ENCODE data around the gene MGAT1.
"Not testable (repeated sequence)": the region's sequence is repeated elsewhere in the genome, so short reads cannot be mapped to it uniquely, and the experiment has no call there.

Gene MGAT1

DNA sequence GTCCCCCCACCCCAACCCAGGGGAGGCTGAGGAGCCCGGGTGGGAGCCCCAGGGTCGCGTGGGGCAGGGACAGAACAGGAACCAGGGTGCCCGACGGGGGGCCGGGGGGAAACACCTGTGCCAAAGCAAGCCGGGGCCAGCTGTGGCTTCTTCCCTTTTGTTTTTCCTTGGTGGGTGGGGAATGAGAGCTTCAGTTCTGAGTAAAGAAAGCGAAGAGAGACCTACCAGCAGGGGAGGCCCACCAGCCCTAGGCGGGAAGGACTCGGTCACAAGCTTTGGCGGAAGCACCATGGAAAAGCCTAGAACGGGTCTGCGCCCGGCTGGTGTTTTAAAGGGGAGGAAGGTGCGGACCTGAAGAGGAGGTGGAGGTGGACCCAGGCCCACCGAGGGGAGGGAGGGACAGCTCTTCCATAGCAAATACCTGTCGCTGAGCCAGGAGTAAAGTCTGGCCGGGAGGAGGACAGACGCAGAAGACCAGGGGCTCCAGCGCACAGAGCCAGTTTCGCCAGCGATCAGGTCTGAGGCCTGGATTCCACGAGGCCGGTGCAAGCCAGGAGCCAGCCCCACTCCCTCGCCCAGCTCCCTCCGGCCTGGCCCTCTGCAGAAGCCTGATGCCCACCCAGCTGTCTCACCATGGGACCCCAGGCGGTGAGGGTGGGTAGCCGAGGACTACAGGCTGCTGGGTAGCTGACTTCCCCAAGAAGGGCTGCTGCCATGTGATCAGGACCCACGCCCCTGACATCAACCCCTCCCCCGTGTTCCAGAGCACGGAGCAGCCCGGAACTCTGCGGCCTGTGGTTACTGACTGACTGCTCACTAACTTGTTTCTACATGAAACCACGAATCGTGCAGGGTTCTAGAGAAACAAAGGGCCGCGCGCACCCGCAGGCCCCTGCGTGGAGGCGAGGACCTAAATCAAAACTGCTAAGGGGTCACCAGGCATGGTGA lies 849 bp upstream of the MGAT1 start:
- DNase-seq, result no peak

DNA sequence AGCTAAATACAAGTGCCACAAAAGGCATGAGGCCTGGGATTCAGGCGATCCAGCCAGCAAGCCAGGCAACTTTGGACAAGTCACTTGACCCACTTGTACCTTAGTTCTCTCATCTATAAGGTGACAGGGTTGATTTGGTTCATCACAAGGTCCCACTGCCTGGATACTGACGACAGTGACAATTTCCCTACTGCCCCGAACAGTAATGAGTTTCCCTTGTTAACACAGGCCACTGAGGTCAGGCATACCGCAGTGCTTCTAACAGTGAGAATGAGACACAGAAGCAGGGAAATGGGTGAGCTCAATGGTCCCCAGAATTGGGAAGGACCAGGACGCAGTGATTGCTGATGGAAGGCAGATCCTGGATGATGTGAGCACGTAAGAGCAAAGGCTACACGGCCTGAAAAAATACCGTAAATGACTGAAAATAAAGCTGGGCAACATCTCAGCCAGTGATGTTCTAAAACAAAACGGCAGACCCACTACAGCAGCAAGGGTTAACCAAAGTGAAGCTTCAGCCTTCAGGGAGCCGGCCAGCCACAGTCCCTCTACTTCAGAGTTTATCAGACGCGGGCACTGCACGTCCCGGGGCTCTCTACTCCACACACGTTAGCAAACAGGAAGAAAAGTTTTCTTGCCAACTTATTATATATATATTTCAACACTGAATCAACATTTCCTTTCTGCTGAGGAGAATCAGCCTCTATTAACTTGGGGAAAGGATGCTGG lies 846 bp downstream of the MGAT1 start:
- DNase-seq, result no peak

DNA sequence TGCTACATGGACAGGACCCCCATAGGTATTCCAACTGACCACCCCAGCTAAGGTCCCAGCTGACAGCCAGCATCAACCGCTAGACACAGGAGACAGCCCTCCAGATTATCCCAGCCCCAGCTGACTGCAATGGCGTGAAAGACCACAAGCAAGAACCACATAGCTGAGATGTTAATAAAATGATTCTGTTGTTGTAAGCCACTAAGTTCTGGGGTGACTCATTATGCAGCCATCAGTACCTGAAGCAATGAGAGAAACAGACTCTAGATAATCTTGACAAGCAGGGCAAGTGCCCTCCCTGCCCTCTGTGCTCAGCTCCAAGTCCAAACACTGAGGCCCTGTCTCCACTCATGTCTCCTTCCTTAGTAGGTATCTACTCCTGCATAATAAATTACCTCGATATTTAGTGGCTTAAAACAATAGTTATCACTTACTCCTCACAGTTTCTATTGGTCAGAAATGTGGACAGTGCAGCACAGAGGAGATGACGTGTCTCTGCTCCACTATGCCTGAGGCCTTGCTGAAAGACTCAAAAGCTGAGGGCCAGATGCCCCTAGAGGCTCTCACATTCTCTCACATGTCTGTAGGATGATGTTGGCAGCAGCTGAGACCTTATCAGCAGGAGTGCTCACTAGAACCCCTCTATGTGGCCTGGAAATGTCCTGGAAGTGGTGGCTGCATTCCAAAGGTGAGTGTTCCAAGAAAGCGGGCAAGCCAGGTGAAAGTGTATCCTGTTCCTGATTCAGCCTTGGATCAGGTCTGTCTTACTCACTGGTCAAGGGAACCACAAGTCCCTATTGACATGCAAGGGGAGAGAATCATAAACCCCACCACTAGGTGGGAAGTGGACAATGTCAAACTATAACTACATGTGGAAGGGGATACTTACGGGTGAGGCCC lies 2.5 kb downstream of the MGAT1 start:
- no peak for DNase-seq

DNA sequence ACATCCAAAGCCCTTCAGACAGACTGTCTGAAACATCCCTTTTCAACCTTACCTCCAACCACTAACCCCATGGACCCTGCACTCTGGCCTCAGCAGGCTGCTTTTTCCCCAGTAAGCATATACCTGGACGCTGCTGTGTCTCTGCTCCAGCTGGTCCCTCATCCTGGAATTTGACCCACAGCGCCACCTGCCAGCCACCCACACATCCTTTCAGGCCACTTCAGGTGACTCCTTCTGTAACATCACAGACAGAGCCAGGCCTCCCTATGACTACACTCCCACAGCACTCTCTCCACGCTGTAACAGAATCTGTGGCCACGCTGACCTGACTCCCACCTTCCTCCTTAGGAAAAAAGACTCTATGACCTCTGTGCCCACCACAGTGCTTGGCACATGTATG lies 3.4 kb downstream of the MGAT1 start:
- no peak for DNase-seq

DNA sequence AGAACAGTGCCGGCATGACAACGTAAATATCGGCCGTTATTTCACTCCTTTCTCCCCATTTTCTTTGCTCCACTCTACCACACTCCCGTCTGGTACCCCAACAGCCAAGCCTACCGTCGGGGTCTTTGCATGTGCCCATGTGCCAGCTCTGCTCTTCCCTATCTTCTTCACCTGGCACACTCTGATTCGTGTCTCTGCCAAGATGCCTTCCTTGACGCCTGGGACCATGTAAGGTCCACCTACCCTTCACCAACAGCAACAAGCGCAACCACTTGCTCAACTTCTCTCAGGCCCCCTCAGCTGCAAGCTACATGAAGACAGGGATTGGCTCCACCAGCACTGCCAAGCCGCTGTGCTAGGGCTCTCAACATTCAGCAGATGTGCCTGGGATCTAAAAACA lies 4.4 kb downstream of the MGAT1 start:
- no peak for DNase-seq

DNA sequence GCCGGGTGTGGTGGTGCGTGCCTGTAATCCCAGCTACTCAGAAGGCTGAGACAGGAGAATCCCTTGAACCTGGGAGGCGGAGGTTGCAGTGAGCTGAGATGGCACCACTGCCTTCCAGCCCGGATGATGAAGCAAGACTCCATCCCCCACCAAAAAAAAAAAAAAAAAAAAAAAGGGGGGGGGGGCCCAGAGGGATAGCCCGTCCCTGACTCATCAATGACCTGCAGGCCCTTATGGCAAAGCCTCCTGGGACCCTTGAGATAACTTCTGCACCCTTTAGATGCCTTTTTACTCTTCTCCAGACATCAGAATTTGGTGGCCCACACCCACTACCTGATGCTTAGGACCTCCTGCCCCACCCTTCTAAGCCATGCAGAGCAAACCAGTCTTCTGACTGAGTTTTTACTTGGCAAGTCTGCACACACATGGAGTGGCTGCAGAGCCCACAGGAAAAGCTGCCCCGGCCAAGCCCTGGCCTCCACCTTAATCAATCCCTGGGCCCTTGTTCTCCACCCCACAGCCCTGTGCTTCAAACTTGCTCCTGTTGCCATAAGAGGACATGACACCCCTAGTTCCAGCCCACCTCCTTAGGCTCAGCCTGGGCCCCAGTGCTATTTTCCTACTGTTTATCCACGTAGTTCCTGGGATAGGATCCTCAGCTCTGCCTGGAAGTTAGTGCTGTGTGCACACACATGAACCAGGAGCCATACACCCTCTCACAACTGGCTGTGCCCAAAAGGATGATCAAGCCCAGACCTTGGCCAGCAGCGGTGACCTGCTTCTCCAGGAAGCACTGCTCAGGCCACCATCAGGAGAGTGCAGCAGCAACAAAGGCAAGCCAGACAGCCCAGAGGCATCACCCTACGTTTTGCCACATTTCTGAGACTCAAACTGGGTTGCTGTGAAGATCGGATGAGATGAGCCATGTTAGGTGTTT lies 5.1 kb downstream of the MGAT1 start:
- DNase-seq, result no peak

DNA sequence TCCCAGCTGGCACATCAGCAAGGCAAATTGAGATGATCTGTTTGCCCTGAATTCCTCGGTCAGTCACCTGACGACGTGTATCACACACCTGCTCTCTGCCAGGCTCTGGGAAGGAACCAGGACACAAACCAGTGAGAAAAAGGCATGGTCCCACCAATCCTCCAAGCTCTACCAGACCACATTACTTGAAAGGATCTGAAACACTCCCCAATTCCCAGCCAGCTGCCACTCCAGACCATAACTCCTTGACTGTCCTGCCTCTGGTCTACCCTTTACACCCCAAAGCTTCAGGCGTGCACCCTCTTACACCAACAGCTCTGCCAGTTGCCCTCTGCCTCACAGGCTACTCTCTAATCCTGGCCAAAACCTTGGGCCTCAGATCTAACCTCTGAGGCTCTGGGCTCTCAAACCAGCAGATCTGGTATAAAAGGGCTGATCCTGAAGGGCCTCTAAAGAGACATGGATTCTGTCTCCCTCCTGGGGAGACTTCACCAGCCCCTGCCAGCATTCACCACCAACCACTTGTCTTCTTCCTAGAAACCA lies 6.8 kb downstream of the MGAT1 start:
- no peak for DNase-seq

DNA sequence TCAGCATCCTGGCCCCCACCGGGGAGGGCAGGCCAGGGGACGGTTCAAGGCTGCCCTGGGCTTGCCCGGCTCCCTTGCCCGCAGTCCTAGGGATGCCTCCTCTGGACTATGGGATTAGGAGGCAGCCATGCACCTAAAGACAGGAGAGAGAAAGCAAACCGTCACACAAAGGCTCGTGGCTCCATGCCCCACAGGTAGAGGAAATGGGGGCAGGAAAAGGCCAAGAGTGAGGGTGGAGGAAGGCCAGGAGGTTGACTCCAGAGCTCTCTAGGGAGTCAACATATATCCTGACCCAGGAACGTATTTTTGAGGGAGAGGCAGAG lies 9.7 kb downstream of the MGAT1 start:
- DNase-seq, result no peak

DNA sequence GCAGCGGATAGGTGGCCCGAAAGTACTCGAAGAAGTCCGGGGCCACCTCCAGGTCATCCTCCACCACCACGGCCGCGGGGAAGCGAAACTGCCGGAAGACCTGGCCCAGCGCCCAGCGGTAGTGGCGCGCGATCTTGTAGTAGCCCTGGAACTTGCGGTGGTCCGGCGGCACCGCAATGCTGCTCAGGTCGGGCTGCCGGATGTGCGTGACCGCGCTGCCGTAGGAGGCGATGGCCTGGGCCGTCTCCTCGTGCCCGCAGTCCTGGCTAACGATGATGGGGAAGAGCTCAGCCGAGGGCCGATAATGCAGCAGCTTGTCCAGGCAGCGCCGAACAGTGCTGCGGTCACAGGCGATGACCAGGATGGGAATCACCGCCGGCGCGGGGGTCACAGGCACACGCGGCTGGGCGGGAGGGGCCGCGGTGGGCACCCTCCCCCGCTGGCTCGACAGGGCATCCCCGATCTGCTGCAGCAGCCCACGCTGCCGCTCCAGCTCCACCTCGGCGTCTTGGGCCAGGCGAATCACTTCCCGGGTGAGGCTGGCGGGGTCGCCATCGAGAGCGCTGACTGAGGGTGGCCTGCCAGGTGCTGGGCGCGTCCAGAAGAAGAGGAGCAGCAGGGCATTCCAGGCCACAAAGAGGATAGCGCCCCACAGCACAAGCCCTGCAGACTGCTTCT lies 10.2 kb downstream of the MGAT1 start:
- no peak for DNase-seq

DNA sequence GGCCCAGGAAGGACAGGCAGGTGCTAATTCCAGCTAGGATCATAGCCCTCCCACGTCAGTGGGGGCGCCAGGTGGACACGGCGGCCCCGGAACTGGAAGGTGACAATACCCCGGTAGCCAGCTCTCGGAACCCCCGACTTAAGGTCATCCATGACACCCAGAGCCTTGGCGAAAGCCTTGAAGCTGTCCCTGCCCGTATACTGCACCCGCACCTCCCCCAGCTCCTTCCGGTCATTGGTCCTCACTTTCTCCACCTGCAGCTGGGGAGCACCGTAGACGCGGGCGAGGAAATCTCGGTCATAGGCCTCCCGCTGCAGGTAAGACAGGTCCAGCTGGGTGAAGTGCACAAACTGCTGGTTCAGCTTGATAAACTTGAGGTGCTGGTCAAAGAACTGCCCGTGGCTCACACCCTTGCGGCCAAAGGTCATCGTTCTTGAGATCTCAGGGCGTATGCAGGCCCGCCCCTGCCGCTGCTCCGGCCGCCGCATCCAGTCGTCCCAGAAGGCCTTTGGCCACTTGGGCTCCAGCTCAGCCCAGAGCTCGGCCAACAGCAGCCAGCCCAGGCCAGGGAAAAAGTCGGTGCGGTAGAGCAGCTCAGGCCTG lies 10.9 kb downstream of the MGAT1 start:
- DNase-seq, result no peak

DNA sequence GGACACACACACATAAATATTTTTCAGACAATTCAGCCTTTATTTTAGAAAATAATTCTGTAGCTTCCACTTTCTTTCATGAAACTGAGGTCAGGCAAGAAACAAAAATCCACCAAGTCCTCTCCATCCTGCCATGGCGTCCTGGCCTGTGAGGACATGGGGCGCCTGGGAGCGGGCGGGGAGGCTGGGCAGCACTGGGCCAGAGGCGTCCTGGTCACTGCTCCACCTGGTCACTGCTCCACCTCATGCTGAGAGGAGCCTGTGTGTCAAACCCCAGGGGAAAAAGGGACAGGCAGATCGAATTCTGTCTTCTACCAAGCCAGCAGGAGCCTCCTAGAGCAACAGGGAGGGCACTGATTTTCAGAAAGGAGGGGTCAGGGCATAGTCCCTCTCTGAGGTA lies 12.1 kb downstream of the MGAT1 start:
- no peak for DNase-seq

DNA sequence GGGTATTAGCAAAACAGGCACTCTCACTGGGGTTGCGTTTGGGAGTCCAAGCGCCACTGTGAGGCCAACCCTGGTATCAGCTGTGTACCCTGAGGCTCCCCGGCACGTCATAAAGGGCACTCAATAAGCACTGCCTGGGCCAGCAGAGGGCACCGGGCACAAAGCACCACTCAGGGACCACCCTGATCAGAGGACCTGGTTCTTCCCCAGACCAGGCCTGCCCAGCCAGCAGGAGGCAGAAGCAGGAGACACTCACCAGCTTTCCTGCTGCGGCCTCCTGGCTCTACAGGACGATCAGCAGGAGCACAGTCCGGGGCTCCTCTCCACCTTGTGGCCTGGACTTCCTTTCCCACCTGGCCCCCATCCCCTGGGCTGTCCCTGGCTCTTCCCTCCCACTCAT lies 12.6 kb downstream of the MGAT1 start:
- DNase-seq, result no peak

DNA sequence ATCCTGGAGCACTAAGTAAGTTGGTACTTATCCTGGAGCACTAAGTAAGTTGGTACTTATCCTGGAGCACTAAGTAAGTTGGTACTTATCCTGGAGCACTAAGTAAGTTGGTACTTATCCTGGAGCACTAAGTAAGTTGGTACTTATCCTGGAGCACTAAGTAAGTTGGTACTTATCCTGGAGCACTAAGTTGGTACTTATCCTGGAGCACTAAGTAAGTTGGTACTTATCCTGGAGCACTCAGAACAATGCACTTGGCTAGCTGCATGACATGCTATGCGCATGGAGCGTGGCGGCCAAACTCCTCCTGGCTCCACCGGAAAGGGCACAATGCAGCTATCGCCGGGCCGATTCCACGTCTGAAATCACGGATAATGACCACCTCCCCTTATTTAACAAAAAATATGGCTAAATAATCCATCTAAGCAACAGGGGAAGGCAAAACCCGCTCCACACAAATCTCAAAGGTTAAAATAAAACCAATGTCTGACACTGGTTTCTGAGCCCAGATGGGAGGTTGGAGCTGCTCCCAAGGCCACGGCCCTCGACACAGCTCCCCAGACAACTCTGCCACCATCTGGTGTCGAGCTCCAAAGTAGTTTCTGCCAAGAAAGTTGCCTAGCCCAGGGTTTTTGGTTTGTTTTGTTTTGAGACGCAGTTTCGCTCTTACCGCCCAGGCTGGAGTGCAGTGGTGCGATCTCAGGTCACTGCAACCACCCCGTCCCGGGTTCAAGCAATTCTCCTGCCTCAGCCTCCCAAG lies 13.8 kb downstream of the MGAT1 start:
- not testable (repeated sequence) for DNase-seq

DNA sequence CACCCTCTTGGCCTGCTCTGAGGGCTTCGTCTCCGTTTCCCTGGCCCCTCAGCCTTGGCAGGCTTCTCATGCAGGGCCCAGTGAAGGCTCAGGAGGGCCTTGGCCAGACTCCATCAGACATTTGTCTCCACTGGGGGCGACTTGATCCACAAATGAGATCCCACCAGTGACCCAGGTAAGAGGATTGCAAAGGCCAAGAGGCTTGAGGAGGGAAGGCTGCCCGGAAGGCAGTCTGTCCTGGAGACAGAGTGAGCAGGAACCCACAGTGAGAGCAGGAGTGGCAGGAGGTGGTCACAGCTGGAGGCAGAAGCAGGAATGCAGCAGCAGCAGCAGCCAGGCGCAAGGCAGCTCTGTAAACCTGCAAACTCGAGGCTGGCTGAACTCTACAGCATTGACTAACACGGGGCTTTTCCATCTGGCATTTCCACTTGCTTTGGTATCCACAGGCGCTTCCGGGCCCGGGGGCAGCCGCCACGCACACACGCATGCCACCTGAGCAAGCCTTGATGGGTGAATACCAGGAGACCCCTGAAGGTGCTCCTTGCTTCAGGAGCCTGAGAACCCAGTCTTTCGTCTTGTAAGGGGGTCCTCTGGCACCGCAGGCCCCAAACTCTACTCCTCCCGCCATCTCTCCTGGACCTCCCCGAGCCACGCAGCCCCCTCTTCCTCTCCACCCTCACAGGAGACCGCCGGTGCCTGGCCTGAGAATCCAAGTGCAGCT lies 14.7 kb downstream of the MGAT1 start:
- no peak for DNase-seq

DNA sequence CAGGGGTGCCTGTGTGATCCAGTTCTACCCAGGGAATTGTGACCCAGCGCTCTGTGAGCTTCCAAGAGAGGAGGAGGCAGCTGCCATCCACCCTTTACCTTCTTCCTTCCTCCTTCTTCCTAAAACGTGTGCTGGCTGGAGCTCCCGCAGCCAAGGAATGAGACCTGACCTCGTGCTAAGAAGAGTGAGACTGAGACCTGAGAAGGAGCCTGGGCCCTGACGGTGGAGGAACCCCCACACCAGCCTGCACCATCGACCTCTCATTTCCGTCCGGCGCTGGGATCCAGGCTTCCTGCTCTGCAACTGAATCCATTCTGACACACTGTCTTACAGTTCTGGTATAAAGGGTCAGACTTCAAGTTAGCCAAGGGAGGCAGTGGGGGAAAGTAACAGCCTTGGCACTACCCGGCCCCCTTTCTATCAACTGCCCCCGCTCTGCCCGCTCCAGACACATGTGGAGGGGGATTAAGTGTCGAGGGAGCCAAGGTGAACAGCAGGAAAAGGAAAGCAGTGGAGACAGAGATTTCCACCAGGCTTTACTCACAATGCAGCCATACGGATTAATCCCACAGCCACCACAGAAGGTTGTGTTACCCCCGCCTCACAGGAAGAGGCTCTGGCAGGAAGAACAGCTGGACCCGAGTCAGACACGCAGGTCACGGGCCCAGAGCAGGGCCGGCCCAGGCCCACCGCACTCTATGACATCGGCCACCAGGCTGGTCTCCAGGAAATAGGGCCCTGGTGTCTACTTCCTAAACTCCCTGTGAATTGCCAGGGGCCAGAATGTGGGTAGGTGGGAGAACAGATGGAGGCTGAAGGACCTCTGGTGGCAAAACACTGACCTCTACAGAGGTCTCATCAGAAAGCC lies 15.8 kb downstream of the MGAT1 start:
- DNase-seq, result no peak

DNA sequence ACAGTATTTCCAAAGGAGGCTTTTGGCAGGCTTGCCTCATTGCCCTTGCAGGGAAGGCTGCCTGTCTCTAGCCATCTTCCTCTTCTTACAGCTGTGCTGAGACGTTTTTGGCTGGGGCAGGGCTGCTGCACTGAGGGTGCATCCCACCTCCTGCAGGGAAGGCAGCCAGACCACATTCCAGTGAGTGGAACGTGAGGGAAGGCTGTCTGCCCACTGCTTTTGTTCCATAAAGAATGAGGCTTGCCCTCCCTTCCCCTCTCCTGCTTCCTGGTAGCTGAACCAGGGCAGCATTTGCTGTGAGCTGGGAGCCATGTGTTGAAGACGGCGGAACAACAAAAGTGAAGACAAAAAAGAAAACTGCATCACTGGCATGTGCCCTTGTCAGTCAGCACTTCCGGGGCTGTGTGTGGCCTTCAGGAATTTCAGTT lies 16.8 kb downstream of the MGAT1 start:
- DNase-seq, result no peak

DNA sequence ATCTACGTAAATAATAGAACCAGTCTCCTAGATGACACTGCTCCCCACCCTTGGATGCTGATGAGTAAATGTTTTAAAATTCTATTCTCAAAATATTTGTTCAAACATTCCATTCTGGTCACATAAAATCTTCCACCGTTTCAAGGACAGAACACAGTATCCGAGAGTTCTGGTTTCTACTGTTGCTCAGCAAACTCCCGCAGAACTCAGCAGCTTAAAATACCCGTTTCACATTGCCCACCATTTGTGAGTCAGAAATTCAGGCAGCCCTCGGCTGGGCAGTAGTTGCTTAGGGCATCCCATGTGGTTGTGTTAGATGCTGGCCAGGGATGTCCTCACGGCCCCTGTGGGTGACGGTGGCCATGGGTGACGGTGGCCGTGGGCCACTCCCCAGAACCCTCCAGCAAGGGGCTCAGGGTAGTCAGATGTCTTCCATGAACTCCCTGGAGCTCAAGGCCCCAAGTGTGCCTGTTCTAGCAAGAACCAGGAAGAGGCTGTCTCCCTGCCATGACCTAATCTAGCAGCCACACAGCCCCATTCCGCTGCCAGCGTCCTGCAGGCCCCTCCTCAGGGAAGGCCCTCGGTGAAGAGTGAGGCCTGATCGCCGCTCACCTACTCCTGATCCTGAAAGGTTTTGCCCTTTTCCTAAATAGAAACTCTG lies 17.4 kb downstream of the MGAT1 start:
- no peak for DNase-seq
